Measurements from ENCODE around the gene CBLN3.

The CBLN3 gene

DNA sequence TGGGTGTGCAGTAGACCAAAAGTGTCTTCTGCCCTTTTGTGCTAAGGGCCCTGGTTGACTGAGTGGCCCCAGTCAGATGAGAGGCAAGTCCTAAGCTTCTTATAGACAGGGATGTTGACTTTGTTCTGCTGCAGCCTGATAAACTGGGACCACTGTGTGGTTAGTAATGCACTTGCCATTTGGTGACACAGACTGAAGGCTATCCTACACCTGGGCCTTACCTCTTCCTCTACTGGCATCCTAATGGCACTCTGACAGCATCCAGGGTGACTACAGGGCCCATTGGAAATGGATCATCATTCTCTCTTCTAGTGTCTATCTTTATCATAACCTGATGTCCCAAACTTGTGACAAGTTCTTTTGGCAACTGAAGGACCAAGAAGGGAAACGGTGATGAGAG is 9.8 kb upstream of the CBLN3 start:
- DNase-seq (ENCODE audit: low read depth, low spot score): no peak

- DNase-seq (ENCODE audit: low read depth, low spot score): no peak
These were observed 9.0 kb upstream of the CBLN3 start for GRCh38 chr14:24438223-24439097.

DNA sequence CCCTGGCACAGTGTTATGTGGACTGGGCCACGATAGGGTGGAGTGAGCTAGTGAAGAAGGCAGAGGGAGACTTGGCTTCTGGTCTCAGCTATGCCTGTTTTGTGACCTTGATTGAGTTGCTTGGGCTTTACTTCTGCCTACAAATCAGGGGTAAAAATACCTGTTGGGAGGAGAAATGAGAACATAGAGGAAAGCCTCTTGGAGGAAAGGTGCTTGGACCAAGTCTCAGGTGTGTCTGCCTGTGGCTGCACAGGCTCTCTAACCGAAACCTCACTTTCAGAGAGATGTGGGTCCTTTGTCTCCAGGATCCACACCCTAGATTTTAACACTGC is 8.2 kb upstream of the CBLN3 start:
- no peak for DNase-seq (ENCODE audit: low read depth, low spot score)

DNA sequence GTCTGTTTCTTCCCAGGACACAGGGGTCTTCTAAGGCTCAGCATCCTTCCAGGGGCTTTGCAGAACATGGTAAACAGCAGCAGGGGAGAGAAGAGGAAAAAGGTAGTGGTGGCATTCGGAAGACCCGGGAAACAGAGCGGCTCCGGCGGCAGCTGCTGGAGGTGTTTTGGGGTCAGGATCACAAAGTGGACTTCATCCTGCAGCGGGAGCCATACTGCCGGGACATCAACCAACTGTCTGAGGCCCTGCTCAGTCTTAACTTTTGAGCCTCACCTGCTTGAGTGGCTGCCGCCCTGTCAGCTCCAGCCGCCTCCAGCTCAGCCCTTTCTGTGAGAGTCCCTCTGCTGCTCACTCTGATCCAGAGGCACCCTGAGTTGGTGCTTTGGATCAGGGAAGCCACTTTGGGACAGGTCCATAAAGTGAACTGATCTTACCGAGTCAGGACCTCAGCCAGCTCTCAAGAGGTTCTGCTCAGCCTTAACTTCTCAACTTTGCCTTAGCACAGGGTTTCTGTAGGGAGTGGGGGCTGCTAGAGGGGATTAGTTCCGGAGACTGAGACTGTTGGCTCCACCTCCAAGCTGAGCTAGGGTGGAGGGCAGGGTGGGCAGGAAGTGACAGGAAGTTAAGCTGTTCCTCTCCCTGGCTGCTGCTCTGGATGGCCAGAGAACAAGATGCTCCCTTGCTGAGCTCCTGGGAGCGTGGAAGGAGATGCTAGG is 7.7 kb upstream of the CBLN3 start:
- DNase-seq (ENCODE audit: low read depth, low spot score): no peak

- DNase-seq (ENCODE audit: low read depth, low spot score): peak; percentile 78
These were observed 7.0 kb upstream of the CBLN3 start for GRCh38 chr14:24436355-24437019.

DNA sequence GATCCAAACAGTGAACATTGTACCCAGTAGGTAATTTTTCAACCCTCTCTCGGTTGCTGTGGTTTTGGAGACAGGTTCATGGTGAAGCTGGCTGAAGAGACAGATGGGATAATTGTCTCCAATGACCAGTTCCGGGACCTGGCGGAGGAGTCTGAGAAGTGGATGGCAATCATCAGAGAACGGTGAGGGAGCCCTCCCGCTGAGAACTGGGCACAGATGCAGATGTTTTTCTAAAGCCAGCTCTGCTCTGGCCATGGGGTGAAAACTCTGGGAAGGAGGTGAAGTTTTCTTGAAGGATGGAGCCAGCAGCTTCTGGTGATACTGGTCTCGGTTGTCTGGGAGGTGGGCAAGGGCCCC is 6.5 kb upstream of the CBLN3 start:
- no peak for DNase-seq (ENCODE audit: low read depth, low spot score)

DNA sequence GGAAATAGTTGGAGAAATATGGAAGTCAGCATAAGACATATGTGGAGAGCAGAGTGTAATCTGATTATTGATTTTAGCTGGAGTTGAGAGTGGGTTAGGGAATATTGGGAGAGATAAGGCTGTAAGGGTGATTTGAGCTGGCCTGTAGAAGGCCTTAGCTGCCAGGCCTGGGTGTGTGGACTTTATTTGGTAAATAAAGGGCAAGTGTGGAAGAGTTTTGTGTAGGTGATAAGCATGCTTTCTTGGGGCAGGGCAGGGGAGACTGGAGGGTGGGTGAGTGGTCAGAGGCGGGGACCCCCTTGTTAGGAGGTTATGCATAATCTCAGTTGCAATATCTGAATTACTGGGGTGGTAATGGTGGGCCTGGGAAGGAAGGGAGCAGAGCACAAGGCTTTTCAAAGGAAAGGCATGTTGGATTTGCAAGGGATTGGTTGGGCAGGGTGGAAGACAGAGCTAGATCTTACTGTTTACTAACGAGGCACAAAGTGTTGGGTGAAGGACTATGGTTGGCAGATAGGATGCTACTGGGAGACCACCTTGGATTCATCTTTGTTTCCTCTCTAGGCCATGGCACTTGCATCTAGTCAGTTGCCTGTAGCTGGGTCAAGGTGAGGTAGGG is 5.8 kb upstream of the CBLN3 start:
- DNase-seq (ENCODE audit: low read depth, low spot score): no peak

GRCh38 chr14:24434676-24435075 is 5.2 kb upstream of the CBLN3 start:
- no peak for DNase-seq (ENCODE audit: low read depth, low spot score)

DNA sequence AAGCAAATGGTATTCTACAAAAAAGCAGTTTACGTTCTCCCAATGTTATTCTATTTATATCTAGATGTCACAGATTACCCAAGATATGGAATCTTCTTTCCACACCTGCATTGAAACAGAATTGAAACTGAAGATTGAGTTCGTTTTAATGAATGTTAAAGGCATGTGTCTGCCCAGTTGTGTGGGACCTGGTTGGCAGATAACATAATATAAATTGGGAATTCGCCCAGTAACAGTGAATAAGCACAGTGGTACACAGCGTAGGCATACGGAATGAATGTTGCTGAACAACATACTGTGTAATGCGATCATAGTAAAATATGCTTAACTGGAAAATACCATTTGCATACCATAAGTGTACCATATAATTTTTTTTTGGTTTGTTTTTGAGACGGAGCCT is 4.6 kb upstream of the CBLN3 start:
- no peak for DNase-seq (ENCODE audit: low read depth, low spot score)

GRCh38 chr14:24432259-24433131 is 3.0 kb upstream of the CBLN3 start:
- DNase-seq (ENCODE audit: low read depth, low spot score): no peak

GRCh38 chr14:24431569-24432258 is 2.2 kb upstream of the CBLN3 start:
- DNase-seq (ENCODE audit: low read depth, low spot score): peak; percentile 95

DNA sequence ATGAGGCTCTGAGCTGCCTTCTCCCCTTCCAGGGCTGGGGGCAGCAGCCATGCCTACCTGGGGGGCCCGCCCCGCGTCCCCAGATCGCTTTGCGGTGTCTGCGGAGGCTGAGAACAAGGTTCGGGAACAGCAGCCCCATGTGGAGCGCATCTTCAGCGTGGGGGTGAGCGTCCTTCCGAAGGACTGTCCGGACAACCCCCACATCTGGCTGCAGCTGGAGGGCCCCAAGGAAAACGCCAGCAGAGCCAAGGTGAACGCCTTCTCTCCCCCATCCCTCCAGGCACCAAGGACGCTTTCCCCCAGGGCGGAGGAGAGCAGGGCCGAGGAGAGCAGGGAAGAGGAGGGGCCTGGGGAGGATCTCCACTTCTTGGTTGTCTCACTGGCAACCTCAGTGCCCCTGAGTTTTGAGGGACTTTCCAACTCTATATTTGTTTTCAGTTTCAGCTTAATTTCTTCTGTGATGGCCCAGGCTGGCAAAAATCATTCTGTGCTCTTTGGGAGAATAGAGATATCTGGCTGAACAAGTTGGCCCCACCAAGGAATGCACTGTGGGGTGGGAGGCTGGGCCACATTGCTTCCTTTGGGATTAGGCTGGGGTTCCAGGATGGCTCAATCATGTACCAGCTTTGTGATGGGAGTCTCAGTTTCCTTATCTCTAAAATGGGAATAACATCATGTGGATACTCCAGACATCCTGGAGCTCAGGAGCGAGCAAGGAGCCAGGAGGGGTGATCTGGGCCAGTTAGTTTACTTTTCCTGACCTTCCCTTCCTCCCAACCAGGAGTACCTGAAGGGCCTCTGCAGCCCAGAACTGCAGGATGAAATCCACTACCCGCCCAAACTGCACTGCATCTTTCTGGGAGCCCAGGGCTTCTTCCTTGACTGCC is 1.5 kb upstream of the CBLN3 start:
- peak; percentile 50 for DNase-seq (ENCODE audit: low read depth, low spot score)

DNA sequence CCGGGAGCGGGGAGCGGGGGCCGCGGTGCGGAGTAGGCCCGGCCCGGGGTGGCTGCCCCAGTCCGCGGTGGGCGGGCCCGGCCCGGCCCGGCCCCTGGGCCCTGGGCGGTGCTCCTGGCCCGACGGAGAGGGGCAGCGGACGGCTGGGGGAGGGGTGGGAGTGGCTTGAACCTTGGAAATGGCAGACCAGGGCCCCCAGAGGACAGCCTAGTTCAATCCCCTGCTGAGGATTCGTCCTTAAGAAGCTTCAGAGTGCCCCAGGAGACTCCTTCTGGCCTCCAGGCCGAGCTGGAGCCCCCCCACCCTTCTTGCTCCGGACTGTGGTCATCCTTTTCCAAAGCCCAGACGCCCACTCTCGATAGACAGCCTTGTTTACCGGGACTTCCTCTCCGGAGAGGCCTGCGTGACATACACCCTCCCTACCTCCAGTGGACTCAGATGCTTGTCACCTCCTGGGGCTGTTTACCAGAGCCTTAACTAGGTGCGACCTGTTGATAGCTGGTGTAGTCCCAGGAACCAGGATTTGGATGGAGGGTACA is 744 bp upstream of the CBLN3 start:
- peak; percentile 89 for DNase-seq (ENCODE audit: low read depth, low spot score)

GRCh38 chr14:24428628-24429394 is 657 bp downstream of the CBLN3 start:
- DNase-seq (ENCODE audit: low read depth, low spot score): no peak

DNA sequence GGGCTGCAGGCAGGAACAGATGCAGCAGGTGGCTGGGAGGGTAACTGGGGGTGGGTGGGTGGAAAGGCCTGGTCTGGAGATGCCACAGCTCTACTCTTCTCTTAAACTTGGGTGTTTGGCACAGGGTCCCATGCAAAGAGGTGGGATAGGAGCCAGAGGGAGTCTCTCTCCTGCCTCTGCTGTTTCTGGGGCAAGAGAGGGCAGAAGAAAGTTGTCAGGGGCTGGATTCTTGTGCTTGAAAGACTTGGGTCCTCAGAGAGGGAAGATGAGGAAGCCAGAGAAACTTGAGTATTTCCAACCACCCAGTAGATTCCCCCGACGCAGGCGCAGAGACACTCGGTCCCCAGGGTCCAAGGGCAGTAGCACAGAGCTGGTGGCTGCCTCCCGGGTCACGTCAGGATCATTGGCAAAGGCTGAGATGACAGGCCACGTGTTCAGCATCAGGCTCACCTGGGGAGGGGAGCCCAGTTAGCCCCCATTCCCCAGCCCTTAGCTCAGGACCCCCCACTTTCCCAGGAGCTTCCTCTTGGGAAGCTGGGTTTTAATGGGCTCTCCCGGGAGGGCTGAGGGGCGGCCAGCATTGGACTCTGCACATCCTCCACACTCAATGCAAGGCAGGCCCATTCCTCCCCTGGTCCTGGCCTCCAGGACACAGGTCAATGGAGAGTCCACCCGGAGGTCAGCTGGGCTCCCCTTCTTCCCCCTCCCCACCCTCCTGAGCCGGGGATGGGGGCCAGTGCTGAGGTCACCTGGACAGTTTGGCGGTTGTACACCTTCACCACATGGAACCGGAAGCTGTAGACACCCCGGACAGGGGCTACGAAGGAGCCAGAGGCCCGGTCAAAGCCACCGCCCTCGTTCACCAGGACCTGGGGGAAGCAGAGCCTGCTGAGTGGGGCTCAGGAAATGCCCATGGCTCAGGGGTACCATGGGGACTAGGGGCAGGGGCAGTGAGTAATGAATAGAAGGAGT is 1.6 kb downstream of the CBLN3 start:
- DNase-seq (ENCODE audit: low read depth, low spot score): no peak

GRCh38 chr14:24426912-24427536 is 2.4 kb downstream of the CBLN3 start:
- no peak for DNase-seq (ENCODE audit: low read depth, low spot score)
